Type B pancreatic cell (in vitro differentiated cells): ENCODE data around the gene RXYLT1. TPM values are rescaled to one million over a fixed set of nuclear protein-coding genes. Genes with fewer than 3 reads are reported as not detected.

Experiments used
- DNase-seq: peaks from one replicate; pipeline ENCODE4 v3.0.0; 2021; ENCODE audit warnings: mixed read lengths; ENCODE audit not compliant: unreplicated experiment; ENCODE audit errors: extremely low spot score
- H3K27ac Mint-ChIP-seq: 2 replicates; pipeline ENCODE4 v1.8.0; 2021; ENCODE audit warnings: mild to moderate bottlenecking, mixed read lengths
- H3K27me3 Mint-ChIP-seq: 2 replicates; pipeline ENCODE4 v1.8.0; 2021; ENCODE audit warnings: mixed read lengths
- H3K36me3 Mint-ChIP-seq: 2 replicates; pipeline ENCODE4 v1.8.0; 2021; ENCODE audit warnings: mixed read lengths
- H3K4me1 Mint-ChIP-seq: one replicate; pipeline ENCODE4 v1.8.0; 2021; ENCODE audit warnings: mixed read lengths; ENCODE audit not compliant: unreplicated experiment
- H3K4me3 Mint-ChIP-seq: 2 replicates; pipeline ENCODE4 v1.8.0; 2021; ENCODE audit warnings: mild to moderate bottlenecking, mixed read lengths
- H3K9me3 Mint-ChIP-seq: 2 replicates; pipeline ENCODE4 v1.8.0; 2021; ENCODE audit warnings: mixed read lengths
- CTCF ChIP-seq: fragments of 200-600 bp; sonication (generic); conservative IDR thresholded peaks from 2 replicates; pipeline ENCODE4 v1.5.0; 2021; ENCODE audit warnings: antibody characterized with exemption, mild to moderate bottlenecking
- total RNA-seq: library from RNA; stranded (reverse); gene quantifications from 2 replicates; pipeline ENCODE4 v1.2.1, GENCODE V29; 2021; ENCODE audit warnings: low replicate concordance

RXYLT1 gene
- total RNA-seq, 1 donor from 2014 or later, result 19.2 TPM

GRCh38 chr12:63820427-63820826 is 40.7 kb downstream of the RXYLT1 start:
- Mint-ChIP-seq H3K4me3 (no peak overlapping the region), H3K4me1 (no peaks in the 10 kb centered on the region), H3K27me3 (no peaks in the 10 kb centered on the region), H3K36me3 (no peaks in the 10 kb centered on the region), H3K9me3 (peaks cover 8% of the 10 kb centered on the region), H3K27ac (no peak overlapping the region)
- no peak for DNase-seq
- TF ChIP-seq CTCF, result no peak

GRCh38 chr12:63821781-63822251 is 42.1 kb downstream of the RXYLT1 start:
- DNase-seq, result no peak
- Mint-ChIP-seq H3K27me3 (no peaks in the 10 kb centered on the region), H3K27ac (no peak overlapping the region), H3K36me3 (no peaks in the 10 kb centered on the region), H3K4me1 (no peaks in the 10 kb centered on the region), H3K9me3 (peaks cover 8% of the 10 kb centered on the region), H3K4me3 (no peak overlapping the region)
- no peak for TF ChIP-seq CTCF

GRCh38 chr12:63822352-63822751 is 42.6 kb downstream of the RXYLT1 start:
- H3K27me3 Mint-ChIP-seq, result no peaks in the 10 kb centered on the region
- TF ChIP-seq CTCF, result no peak
- H3K9me3 Mint-ChIP-seq, result peaks cover 8% of the 10 kb centered on the region
- DNase-seq, result no peak
- H3K4me3 Mint-ChIP-seq, result no peak overlapping the region
- H3K36me3 Mint-ChIP-seq, result no peaks in the 10 kb centered on the region
- no peak overlapping the region for H3K27ac Mint-ChIP-seq
- H3K4me1 Mint-ChIP-seq, result no peaks in the 10 kb centered on the region

- no peaks in the 10 kb centered on the region for H3K27me3 Mint-ChIP-seq
- peaks cover 8% of the 10 kb centered on the region for H3K9me3 Mint-ChIP-seq
- TF ChIP-seq CTCF, result no peak
- H3K36me3 Mint-ChIP-seq, result no peaks in the 10 kb centered on the region
- no peaks in the 10 kb centered on the region for H3K4me1 Mint-ChIP-seq
- H3K4me3 Mint-ChIP-seq, result no peak overlapping the region
- no peak overlapping the region for H3K27ac Mint-ChIP-seq
- no peak for DNase-seq
These were observed 43.3 kb downstream of the RXYLT1 start for GRCh38 chr12:63823040-63823439.

- Mint-ChIP-seq H3K9me3 (peaks cover 7% of the 10 kb centered on the region), H3K4me3 (no peak overlapping the region), H3K27ac (no peak overlapping the region), H3K4me1 (no peaks in the 10 kb centered on the region), H3K36me3 (no peaks in the 10 kb centered on the region), H3K27me3 (no peaks in the 10 kb centered on the region)
- peak; percentile 91 for TF ChIP-seq CTCF
- no peak for DNase-seq
These were observed 46.4 kb downstream of the RXYLT1 start for GRCh38 chr12:63826006-63826585.
